ENCODE data around the gene KCNMB1.
A peak's percentile ranks its signal among the peaks of the same experiment; 100 is the strongest.

DNA sequence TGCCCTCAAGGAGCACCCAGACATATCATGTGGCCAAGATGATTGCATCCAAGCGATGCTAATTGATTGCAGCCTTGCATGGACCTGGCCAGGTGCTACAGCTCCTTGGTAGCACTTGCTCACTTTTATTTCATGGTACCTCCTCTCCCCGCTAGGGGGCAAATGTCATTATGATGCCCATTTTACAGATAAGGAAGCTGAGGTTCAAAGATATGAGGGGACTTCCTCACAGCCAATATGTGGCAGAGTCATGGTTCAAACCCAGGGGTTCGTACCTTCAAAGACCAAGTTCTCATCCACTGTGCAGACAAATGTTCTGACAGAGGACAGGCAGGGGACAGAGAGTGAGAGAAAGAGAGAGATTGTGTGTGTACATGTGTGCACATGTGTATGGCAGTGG is 21.9 kb upstream of the KCNMB1 start:
- TF ChIP-seq CTCF (conservative IDR thresholded peaks at IDR 0.05; ENCODE audit: low read depth, low read length) (peak; percentile 37; the same call in 1 of the 2 replicates), EZH2phosphoT487 (IDR thresholded peaks at IDR 0.05; ENCODE audit: borderline replicate concordance, low read length) (no peak)

Data from PC-3 (cell line).